Testis (tissue), 2 donors: ENCODE data around the gene DRAXIN.

Source experiments
- POLR2A ChIP-seq: fragments of 450-650 bp; IDR thresholded peaks from one replicate; pipeline ENCODE4 v1.6.1; 2017; ENCODE audit warnings: antibody characterized with exemption, mild to moderate bottlenecking, moderate library complexity
- TF ChIP-seq, protein P1 (sequence below), 3 experiments: fragments of 450-650 bp in 2 of 3; fragments of 200-600 bp in 1 of 3; sonication (generic) in 1 of 3; IDR thresholded peaks; one replicate each; pipeline ENCODE4 v1.5.1; 2016 to 2019; ENCODE audit warnings: antibody characterized with exemption in 3 of 3, mild to moderate bottlenecking in 2 of 3, moderate library complexity in 1 of 3

- TF ChIP-seq, protein P1, sequence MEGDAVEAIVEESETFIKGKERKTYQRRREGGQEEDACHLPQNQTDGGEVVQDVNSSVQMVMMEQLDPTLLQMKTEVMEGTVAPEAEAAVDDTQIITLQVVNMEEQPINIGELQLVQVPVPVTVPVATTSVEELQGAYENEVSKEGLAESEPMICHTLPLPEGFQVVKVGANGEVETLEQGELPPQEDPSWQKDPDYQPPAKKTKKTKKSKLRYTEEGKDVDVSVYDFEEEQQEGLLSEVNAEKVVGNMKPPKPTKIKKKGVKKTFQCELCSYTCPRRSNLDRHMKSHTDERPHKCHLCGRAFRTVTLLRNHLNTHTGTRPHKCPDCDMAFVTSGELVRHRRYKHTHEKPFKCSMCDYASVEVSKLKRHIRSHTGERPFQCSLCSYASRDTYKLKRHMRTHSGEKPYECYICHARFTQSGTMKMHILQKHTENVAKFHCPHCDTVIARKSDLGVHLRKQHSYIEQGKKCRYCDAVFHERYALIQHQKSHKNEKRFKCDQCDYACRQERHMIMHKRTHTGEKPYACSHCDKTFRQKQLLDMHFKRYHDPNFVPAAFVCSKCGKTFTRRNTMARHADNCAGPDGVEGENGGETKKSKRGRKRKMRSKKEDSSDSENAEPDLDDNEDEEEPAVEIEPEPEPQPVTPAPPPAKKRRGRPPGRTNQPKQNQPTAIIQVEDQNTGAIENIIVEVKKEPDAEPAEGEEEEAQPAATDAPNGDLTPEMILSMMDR (IDR thresholded peaks at IDR 0.05), result no peak
- no peak for TF ChIP-seq POLR2A
These were observed 78.5 kb downstream of the DRAXIN start for GRCh38 chr1:11770011-11770410.
